ENCODE results near the gene ABI3BP.

DNA sequence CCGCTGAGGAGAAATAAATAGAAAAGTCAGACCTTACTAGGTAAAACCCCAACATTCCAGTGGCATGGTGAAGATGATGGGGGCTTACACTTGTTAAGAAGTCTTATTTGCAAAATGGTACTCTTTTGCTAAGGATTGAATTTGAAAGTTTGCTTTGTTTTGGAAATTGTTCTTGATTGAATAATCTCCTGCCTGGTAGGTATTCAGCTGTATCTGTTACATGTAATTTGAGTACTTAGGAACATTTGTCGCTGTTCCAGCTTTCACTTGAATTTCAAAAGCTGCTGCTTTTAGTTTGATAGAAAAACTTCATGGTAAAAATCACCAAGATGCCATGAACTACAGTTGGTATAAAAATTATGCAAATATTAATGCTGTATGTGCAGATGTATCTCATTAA is 239.4 kb downstream of the ABI3BP start:
- TF ChIP-seq, protein P1, sequence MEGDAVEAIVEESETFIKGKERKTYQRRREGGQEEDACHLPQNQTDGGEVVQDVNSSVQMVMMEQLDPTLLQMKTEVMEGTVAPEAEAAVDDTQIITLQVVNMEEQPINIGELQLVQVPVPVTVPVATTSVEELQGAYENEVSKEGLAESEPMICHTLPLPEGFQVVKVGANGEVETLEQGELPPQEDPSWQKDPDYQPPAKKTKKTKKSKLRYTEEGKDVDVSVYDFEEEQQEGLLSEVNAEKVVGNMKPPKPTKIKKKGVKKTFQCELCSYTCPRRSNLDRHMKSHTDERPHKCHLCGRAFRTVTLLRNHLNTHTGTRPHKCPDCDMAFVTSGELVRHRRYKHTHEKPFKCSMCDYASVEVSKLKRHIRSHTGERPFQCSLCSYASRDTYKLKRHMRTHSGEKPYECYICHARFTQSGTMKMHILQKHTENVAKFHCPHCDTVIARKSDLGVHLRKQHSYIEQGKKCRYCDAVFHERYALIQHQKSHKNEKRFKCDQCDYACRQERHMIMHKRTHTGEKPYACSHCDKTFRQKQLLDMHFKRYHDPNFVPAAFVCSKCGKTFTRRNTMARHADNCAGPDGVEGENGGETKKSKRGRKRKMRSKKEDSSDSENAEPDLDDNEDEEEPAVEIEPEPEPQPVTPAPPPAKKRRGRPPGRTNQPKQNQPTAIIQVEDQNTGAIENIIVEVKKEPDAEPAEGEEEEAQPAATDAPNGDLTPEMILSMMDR (conservative IDR thresholded peaks at IDR 0.05; ENCODE audit: low read depth in 2 of 2) = no peak
- TF ChIP-seq POLR2AphosphoS5 (IDR thresholded peaks at IDR 0.05; ENCODE audit: low read depth) = no peak
- no peak for TF ChIP-seq JUNB (IDR thresholded peaks at IDR 0.05; ENCODE audit: unreplicated experiment)
- no peak for TF ChIP-seq CREB1 (CRISPR knock-in tag; IDR thresholded peaks at IDR 0.05; ENCODE audit: low read depth)
- no peak for TF ChIP-seq EZH2phosphoT487 (IDR thresholded peaks at IDR 0.05; ENCODE audit: unreplicated experiment)
- no peak for TF ChIP-seq EZH2 (IDR thresholded peaks at IDR 0.05; ENCODE audit: low read depth, unreplicated experiment)
- TF ChIP-seq, protein P2, sequence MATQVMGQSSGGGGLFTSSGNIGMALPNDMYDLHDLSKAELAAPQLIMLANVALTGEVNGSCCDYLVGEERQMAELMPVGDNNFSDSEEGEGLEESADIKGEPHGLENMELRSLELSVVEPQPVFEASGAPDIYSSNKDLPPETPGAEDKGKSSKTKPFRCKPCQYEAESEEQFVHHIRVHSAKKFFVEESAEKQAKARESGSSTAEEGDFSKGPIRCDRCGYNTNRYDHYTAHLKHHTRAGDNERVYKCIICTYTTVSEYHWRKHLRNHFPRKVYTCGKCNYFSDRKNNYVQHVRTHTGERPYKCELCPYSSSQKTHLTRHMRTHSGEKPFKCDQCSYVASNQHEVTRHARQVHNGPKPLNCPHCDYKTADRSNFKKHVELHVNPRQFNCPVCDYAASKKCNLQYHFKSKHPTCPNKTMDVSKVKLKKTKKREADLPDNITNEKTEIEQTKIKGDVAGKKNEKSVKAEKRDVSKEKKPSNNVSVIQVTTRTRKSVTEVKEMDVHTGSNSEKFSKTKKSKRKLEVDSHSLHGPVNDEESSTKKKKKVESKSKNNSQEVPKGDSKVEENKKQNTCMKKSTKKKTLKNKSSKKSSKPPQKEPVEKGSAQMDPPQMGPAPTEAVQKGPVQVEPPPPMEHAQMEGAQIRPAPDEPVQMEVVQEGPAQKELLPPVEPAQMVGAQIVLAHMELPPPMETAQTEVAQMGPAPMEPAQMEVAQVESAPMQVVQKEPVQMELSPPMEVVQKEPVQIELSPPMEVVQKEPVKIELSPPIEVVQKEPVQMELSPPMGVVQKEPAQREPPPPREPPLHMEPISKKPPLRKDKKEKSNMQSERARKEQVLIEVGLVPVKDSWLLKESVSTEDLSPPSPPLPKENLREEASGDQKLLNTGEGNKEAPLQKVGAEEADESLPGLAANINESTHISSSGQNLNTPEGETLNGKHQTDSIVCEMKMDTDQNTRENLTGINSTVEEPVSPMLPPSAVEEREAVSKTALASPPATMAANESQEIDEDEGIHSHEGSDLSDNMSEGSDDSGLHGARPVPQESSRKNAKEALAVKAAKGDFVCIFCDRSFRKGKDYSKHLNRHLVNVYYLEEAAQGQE (IDR thresholded peaks at IDR 0.05; ENCODE audit: unreplicated experiment) = no peak
- TF ChIP-seq, protein P3, sequence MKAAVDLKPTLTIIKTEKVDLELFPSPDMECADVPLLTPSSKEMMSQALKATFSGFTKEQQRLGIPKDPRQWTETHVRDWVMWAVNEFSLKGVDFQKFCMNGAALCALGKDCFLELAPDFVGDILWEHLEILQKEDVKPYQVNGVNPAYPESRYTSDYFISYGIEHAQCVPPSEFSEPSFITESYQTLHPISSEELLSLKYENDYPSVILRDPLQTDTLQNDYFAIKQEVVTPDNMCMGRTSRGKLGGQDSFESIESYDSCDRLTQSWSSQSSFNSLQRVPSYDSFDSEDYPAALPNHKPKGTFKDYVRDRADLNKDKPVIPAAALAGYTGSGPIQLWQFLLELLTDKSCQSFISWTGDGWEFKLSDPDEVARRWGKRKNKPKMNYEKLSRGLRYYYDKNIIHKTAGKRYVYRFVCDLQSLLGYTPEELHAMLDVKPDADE (IDR thresholded peaks at IDR 0.05) = no peak
- peak; percentile 61; the same call in 1 of the 2 replicates for TF ChIP-seq NANOG (IDR thresholded peaks at IDR 0.05; ENCODE audit: borderline replicate concordance)

Measured in GM23338 (cell line).